HG03139 (cell line): ENCODE data around the gene MRPL52.
"Not testable (repeated sequence)": the region's sequence is repeated elsewhere in the genome, so short reads cannot be mapped to it uniquely, and the experiment has no call there.

Source experiments
- ATAC-seq: cut with Tn5 transposase; IDR thresholded peaks from one replicate; pipeline ENCODE4 v1.9.1; 2021; ENCODE audit not compliant: unreplicated experiment

MRPL52 gene

GRCh38 chr14:22837750-22838538 is 8.3 kb downstream of the MRPL52 start:
- no peak for ATAC-seq

GRCh38 chr14:22838631-22839041 is 8.9 kb downstream of the MRPL52 start:
- no peak for ATAC-seq

- no peak for ATAC-seq
Observed at GRCh38 chr14:22839159-22839779, 9.6 kb downstream of the MRPL52 start.

GRCh38 chr14:22841311-22841710 is 11.6 kb downstream of the MRPL52 start:
- ATAC-seq = no peak

- ATAC-seq = no peak
Observed at GRCh38 chr14:22841769-22842168, 12.1 kb downstream of the MRPL52 start.

GRCh38 chr14:22842211-22843122 is 12.8 kb downstream of the MRPL52 start:
- ATAC-seq = no peak

GRCh38 chr14:22843123-22843925 is 13.6 kb downstream of the MRPL52 start:
- ATAC-seq = no peak

- no peak for ATAC-seq
Observed at GRCh38 chr14:22844221-22845102, 14.8 kb downstream of the MRPL52 start.

GRCh38 chr14:22845103-22845394 is 15.4 kb downstream of the MRPL52 start:
- ATAC-seq = no peak

- ATAC-seq = no peak
Observed at GRCh38 chr14:22845821-22846625, 16.3 kb downstream of the MRPL52 start.

GRCh38 chr14:22846811-22847307 is 17.2 kb downstream of the MRPL52 start:
- no peak for ATAC-seq

- no peak for ATAC-seq
Observed at GRCh38 chr14:22847661-22848341, 18.1 kb downstream of the MRPL52 start.

- ATAC-seq = no peak
Observed at GRCh38 chr14:22848351-22849164, 18.9 kb downstream of the MRPL52 start.

- no peak for ATAC-seq
Observed at GRCh38 chr14:22849212-22849819, 19.6 kb downstream of the MRPL52 start.

GRCh38 chr14:22850944-22851764 is 21.5 kb downstream of the MRPL52 start:
- ATAC-seq = no peak

- not testable (repeated sequence) for ATAC-seq
Observed at GRCh38 chr14:22852178-22852577, 22.5 kb downstream of the MRPL52 start.
